ENCODE data around the gene PPP2R3C.

PPP2R3C gene

DNA sequence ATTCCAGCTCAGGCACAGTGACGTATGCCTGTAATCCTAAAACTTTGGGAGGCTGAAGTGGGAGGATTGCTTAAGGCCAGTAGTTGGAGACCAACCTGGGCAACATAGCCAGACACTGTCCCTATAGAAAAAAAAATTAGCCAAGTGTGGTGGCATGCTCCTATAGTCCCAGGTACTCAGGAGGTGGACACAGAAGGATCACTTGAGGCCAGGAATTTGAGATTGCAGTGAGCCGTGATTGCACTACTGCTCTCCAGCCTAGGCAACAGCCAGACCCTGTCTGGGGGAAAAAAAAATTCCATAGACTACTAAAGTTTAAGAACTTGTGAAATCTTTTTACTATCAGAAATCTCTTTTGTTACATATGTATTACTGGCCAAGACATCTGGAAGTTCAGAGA lies 69.2 kb downstream of the PPP2R3C start:
- H3K4me1 ChIP-seq (ENCODE audit: control insufficient read depth, insufficient read depth, low read length), result no peaks in the 10 kb centered on the region
- no peak overlapping the region for H3K9ac ChIP-seq (ENCODE audit: low read length in 2 of 2)
- H3K27ac ChIP-seq (ENCODE audit: low read length), result no peak overlapping the region
- H3K27me3 ChIP-seq (ENCODE audit: control insufficient read depth in 1 of 2, insufficient read depth in 2 of 2, low read length in 2 of 2), result no peaks in the 10 kb centered on the region
- peaks cover 0 to 2% of the 10 kb centered on the region in 2 donors for H3K36me3 ChIP-seq (ENCODE audit: control insufficient read depth in 2 of 2, insufficient read depth in 2 of 2, low read length in 2 of 2)
- H3K9me3 ChIP-seq (ENCODE audit: control insufficient read depth in 2 of 2, low read length in 2 of 2), result no peaks in the 10 kb centered on the region
- H3K4me3 ChIP-seq (ENCODE audit: low read length in 2 of 2), result no peak overlapping the region

DNA sequence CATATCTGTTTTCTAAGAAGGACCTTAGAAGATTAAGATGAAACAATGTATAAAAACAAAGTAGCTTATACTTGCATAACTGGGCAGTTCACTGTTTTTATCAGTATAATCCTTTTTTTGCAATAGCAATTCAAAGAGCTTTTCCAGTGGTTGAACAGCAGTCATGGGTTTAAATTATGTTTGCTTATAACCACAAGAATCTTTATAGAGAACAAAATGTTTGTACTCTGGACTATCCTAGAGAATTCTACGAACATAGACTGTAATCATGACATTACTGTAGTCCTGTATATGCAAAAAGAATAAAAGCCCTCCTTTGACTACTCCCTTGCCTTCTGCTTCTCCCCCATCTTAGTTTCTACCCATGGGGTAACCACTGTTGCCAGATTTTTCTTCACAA lies 70.0 kb downstream of the PPP2R3C start:
- no peak overlapping the region for H3K27ac ChIP-seq (ENCODE audit: low read length)
- no peaks in the 10 kb centered on the region for H3K9me3 ChIP-seq (ENCODE audit: control insufficient read depth in 2 of 2, low read length in 2 of 2)
- peaks cover 0 to 2% of the 10 kb centered on the region in 2 donors for H3K36me3 ChIP-seq (ENCODE audit: control insufficient read depth in 2 of 2, insufficient read depth in 2 of 2, low read length in 2 of 2)
- no peak overlapping the region for H3K4me3 ChIP-seq (ENCODE audit: low read length in 2 of 2)
- no peak overlapping the region for H3K9ac ChIP-seq (ENCODE audit: low read length in 2 of 2)
- H3K27me3 ChIP-seq (ENCODE audit: control insufficient read depth in 1 of 2, insufficient read depth in 2 of 2, low read length in 2 of 2), result no peaks in the 10 kb centered on the region
- peaks cover 6% of the 10 kb centered on the region for H3K4me1 ChIP-seq (ENCODE audit: control insufficient read depth, insufficient read depth, low read length)

DNA sequence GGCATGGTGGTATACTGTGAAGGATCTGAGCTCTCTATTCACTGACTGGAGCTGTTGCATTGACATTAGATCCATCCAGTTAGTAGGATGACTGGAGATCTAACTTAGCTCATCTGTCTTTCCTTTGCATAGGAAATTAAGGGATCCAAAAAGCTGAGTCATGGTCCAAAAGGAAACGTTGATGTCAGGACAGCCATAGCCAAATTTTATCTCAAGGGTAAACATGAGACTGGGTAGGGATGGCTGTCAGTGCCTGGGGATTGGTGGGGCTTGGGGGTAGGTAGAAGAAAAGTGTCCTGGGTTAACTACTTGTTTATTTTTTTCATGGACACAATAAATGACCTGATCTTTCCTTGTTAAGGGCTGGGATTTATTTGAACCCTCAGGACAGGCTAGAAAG lies 71.1 kb downstream of the PPP2R3C start:
- no peaks in the 10 kb centered on the region for H3K27me3 ChIP-seq (ENCODE audit: control insufficient read depth in 1 of 2, insufficient read depth in 2 of 2, low read length in 2 of 2)
- H3K27ac ChIP-seq (ENCODE audit: low read length), result no peak overlapping the region
- H3K9ac ChIP-seq (ENCODE audit: low read length in 2 of 2), result no peak overlapping the region
- peaks cover 7% of the 10 kb centered on the region for H3K4me1 ChIP-seq (ENCODE audit: control insufficient read depth, insufficient read depth, low read length)
- H3K36me3 ChIP-seq (ENCODE audit: control insufficient read depth in 2 of 2, insufficient read depth in 2 of 2, low read length in 2 of 2), result peaks cover 0 to 2% of the 10 kb centered on the region in 2 donors
- no peak overlapping the region for H3K4me3 ChIP-seq (ENCODE audit: low read length in 2 of 2)
- H3K9me3 ChIP-seq (ENCODE audit: control insufficient read depth in 2 of 2, low read length in 2 of 2), result no peaks in the 10 kb centered on the region

DNA sequence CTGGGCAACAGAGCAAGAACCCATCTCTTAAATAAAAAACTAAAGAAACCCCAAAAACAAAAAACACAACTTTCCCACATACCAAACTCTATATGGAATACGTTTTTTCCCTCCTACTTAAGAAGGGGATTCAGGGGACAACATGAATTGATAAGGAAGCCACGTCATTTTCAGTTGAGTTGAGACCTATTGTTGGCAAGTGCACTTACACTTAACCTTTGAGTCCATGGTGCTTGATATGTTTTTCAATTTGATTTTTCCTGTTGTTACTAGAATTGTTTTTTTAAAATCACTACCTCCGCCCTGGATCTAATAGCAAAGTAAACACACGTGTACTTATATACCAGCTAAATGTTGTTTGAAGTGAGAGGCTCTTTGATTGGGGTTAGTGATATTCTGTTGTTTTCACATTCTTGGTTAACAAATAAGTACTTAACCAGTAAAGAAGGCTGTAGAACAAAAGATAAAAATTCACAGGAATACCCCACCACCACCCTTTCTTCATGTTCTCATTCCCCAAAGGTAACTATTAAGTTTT lies 73.7 kb downstream of the PPP2R3C start:
- H3K27me3 ChIP-seq (ENCODE audit: control insufficient read depth in 1 of 2, insufficient read depth in 2 of 2, low read length in 2 of 2), result no peaks in the 10 kb centered on the region
- H3K4me3 ChIP-seq (ENCODE audit: low read length in 2 of 2), result no peak overlapping the region
- no peak overlapping the region for H3K9ac ChIP-seq (ENCODE audit: low read length in 2 of 2)
- H3K9me3 ChIP-seq (ENCODE audit: control insufficient read depth in 2 of 2, low read length in 2 of 2), result no peaks in the 10 kb centered on the region
- H3K36me3 ChIP-seq (ENCODE audit: control insufficient read depth in 2 of 2, insufficient read depth in 2 of 2, low read length in 2 of 2), result peaks cover 0 to 2% of the 10 kb centered on the region in 2 donors
- H3K27ac ChIP-seq (ENCODE audit: low read length), result no peak overlapping the region
- H3K4me1 ChIP-seq (ENCODE audit: control insufficient read depth, insufficient read depth, low read length), result peaks cover 7% of the 10 kb centered on the region

DNA sequence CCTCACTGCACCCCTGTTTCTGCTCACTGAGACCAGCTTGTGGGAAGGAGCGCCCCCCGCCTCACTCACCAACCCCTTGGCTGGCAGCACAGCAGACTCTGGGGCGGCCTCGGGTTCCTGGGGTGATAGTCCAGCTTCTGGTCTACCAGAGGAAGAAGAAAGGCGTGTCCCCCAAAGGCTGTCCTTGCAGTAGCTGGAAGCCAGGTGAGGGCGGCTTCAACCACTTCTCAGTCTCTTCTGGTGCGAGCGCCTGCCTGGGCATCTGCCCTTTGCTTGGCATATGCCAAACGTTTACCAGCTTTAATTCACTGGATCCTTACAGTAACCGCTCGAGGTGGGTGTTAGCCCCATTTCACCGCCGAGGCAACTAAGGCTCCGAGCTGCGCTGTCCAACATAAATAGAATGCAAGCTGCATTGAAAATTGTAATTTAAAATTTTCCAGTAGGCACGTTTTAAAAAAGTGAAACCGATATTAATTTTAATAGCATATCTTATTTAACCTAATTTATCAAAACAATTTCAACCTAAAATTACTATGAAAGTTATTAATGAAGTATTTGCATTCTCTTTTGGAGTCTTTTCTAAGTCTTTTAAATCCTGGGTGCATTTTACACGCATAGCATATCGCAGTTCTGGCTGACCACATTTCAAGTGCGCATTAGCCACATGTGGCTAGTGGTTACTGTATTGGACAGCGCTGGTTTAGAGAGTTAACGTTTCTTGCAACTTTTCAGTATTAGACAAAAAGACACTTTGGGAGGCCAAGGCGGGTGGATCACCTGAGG lies 74.8 kb downstream of the PPP2R3C start:
- Histone ChIP-seq H3K9ac (ENCODE audit: low read length in 2 of 2) (peak overlapping the region; percentile 92 to 96), H3K9me3 (ENCODE audit: control insufficient read depth in 2 of 2, low read length in 2 of 2) (no peaks in the 10 kb centered on the region), H3K4me1 (ENCODE audit: control insufficient read depth, insufficient read depth, low read length) (peaks cover 7% of the 10 kb centered on the region), H3K27ac (ENCODE audit: low read length) (peak overlapping the region; percentile 94), H3K27me3 (ENCODE audit: control insufficient read depth in 1 of 2, insufficient read depth in 2 of 2, low read length in 2 of 2) (no peaks in the 10 kb centered on the region), H3K36me3 (ENCODE audit: control insufficient read depth in 2 of 2, insufficient read depth in 2 of 2, low read length in 2 of 2) (peaks cover 0 to 2% of the 10 kb centered on the region in 2 donors), H3K4me3 (ENCODE audit: low read length in 2 of 2) (peak overlapping the region; percentile 85 to 90)

DNA sequence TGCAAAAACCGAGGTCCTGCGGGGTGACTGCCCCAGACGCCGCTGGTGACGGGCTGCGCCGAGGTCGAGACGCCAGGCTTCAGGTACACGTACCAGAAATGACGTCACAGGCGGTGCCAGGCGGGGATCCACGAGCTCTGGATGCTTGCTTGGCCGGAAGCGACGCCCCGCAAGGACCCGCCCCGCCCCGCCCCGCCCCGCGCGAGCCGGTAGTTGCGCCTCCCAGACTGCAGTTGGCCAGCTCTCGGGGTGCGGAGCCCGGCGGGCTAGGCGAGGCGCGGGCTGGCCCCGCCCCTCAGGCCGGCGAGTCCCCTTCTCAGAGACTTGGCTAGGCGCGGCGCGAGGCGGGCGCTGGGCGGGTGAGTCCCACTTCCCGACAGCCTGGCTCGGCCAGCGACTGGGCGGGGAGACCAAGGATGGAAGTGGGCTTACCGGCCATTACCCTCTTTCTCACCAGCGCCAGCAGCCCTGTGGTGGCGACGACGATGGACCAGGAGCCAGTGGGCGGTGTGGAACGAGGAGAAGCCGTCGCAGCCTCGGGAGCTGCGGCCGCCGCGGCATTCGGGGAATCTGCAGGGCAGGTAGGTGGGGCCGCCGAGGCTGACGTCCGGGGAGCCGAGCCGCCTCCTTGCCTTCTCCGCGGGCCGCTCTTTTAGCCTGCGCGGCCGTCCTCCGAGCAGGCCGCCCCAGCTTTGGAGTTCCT lies 75.6 kb downstream of the PPP2R3C start, which contains the start of gene FAM177A1:
FAM177A1 (plus strand) TSS at position 225 of the 703 bp plus-strand sequence; CDS start at position 417, 192 bp downstream.
- Histone ChIP-seq H3K27me3 (ENCODE audit: control insufficient read depth in 1 of 2, insufficient read depth in 2 of 2, low read length in 2 of 2) (no peaks in the 10 kb centered on the region), H3K4me1 (ENCODE audit: control insufficient read depth, insufficient read depth, low read length) (peaks cover 7% of the 10 kb centered on the region), H3K36me3 (ENCODE audit: control insufficient read depth in 2 of 2, insufficient read depth in 2 of 2, low read length in 2 of 2) (peaks cover 0 to 2% of the 10 kb centered on the region in 2 donors), H3K4me3 (ENCODE audit: low read length in 2 of 2) (peak within 1 kb of the TSS; percentile 85 to 90), H3K9me3 (ENCODE audit: control insufficient read depth in 2 of 2, low read length in 2 of 2) (no peaks in the 10 kb centered on the region), H3K9ac (ENCODE audit: low read length in 2 of 2) (peak within 1 kb of the TSS; percentile 96), H3K27ac (ENCODE audit: low read length) (peak within 1 kb of the TSS; percentile 94)

DNA sequence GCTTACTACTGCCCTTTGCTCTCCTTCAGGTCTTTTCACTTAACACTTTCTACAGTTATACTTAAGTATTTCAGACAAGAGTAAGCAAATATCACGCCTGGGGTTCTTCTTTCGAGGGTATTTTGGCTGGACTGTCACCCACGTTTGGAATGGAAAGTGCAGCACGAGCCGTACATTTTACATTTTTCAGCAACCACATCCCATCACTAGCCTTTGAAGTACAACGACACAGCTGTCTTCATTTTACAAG lies 76.1 kb downstream of the PPP2R3C start:
- Histone ChIP-seq H3K4me1 (ENCODE audit: control insufficient read depth, insufficient read depth, low read length) (peaks cover 7% of the 10 kb centered on the region), H3K9me3 (ENCODE audit: control insufficient read depth in 2 of 2, low read length in 2 of 2) (no peaks in the 10 kb centered on the region), H3K27ac (ENCODE audit: low read length) (peak overlapping the region; percentile 94)

DNA sequence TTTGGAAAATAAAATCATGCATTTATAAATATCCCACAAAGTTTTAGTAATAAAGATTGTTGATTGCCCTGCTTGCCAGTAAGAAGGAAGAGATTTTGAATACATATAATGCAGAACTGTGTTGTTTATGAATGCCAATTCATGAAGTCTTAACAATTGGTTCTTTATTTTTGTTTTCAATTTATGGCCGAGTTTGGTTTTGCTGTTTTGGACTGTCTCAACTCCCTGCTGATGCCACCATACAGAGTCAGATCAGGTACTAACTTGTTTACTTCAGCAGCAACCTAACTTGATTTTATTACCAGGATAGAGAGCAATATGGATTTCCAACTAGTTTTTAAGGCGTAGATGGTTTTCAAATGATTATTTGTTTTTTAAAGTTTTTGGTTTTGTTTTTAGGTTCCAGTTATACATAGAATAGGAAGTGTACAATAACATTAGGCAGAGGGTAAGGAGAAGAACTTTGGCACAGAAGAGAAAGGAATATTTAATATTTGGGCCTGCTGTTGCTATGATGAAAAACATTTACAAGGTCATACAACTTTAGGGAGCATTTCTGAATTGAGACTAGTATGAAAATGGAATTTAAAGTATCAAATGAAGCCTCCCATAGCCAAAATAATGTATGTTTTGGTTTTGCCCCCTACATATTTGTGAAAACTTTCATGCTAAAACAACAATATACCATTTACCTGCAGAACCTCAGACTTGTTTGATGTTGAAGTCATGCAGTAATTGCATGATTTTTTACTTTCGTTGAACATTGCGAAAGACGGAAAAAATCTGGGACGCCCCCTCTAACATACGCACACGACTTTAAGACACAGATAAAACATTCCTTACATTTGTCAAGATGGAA lies 76.6 kb downstream of the PPP2R3C start:
- H3K4me1 ChIP-seq (ENCODE audit: control insufficient read depth, insufficient read depth, low read length), result peaks cover 7% of the 10 kb centered on the region
- no peaks in the 10 kb centered on the region for H3K9me3 ChIP-seq (ENCODE audit: control insufficient read depth in 2 of 2, low read length in 2 of 2)
- H3K4me3 ChIP-seq (ENCODE audit: low read length in 2 of 2), result peak overlapping the region; percentile 80 to 90
- H3K27ac ChIP-seq (ENCODE audit: low read length), result peak overlapping the region; percentile 94
- no peaks in the 10 kb centered on the region for H3K27me3 ChIP-seq (ENCODE audit: control insufficient read depth in 1 of 2, insufficient read depth in 2 of 2, low read length in 2 of 2)
- H3K36me3 ChIP-seq (ENCODE audit: control insufficient read depth in 2 of 2, insufficient read depth in 2 of 2, low read length in 2 of 2), result peaks cover 0 to 2% of the 10 kb centered on the region in 2 donors
- H3K9ac ChIP-seq (ENCODE audit: low read length in 2 of 2), result peak overlapping the region; percentile 93 to 96

More for the DNA sequence above, 76.1 kb downstream of the PPP2R3C start:
- H3K36me3 ChIP-seq (ENCODE audit: control insufficient read depth in 2 of 2, insufficient read depth in 2 of 2, low read length in 2 of 2), result peaks cover 0 to 2% of the 10 kb centered on the region in 2 donors
- H3K4me3 ChIP-seq (ENCODE audit: low read length in 2 of 2), result peak overlapping the region; percentile 80 to 90
- H3K27me3 ChIP-seq (ENCODE audit: control insufficient read depth in 1 of 2, insufficient read depth in 2 of 2, low read length in 2 of 2), result no peaks in the 10 kb centered on the region
- peak overlapping the region; percentile 93 to 96 for H3K9ac ChIP-seq (ENCODE audit: low read length in 2 of 2)

DNA sequence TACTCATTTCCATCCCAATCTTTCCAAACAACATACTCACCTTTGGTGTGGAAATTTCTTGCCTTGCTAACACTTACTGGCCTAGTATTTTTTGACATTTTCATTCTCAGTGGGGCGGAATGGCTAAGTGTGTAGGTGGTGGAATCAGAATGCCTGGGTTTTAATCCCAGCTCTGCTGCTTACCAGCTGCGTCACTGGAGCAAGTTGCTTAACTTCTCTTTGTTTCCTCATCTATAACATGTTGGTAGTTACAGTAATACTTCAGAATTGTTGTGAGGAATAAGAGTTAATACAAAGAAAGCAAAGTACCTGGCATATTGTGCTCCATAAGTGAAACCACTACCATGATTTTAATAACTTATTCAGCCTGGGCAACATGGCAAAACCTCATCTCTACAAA lies 78.7 kb downstream of the PPP2R3C start:
- no peaks in the 10 kb centered on the region for H3K36me3 ChIP-seq (ENCODE audit: control insufficient read depth in 2 of 2, insufficient read depth in 2 of 2, low read length in 2 of 2)
- H3K4me1 ChIP-seq (ENCODE audit: control insufficient read depth, insufficient read depth, low read length), result peaks cover 7% of the 10 kb centered on the region
- H3K9me3 ChIP-seq (ENCODE audit: control insufficient read depth in 2 of 2, low read length in 2 of 2), result no peaks in the 10 kb centered on the region
- no peak overlapping the region for H3K27ac ChIP-seq (ENCODE audit: low read length)
- H3K9ac ChIP-seq (ENCODE audit: low read length in 2 of 2), result no peak overlapping the region
- H3K4me3 ChIP-seq (ENCODE audit: low read length in 2 of 2), result no peak overlapping the region
- no peaks in the 10 kb centered on the region for H3K27me3 ChIP-seq (ENCODE audit: control insufficient read depth in 1 of 2, insufficient read depth in 2 of 2, low read length in 2 of 2)

DNA sequence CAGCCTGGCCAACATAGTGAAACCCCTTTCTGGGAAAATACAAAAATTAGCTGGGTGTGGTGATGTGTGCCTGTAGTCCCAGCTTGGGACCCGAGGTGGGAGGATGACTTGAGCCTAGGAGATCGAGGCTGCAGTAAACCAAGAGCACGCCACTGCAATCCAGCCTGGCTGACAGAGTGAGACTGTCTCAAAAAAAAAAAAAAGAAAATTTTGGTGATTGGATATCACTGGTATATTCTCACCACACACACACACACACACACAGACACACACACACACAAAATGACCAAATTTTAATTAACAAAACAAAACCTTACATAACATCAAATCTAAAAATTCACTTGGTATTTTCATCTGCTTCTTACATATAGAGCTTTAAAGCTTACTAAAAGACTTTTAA lies 79.2 kb downstream of the PPP2R3C start:
- H3K9me3 ChIP-seq (ENCODE audit: control insufficient read depth in 2 of 2, low read length in 2 of 2), result no peaks in the 10 kb centered on the region
- H3K36me3 ChIP-seq (ENCODE audit: control insufficient read depth in 2 of 2, insufficient read depth in 2 of 2, low read length in 2 of 2), result no peaks in the 10 kb centered on the region
- H3K27ac ChIP-seq (ENCODE audit: low read length), result no peak overlapping the region
- peaks cover 7% of the 10 kb centered on the region for H3K4me1 ChIP-seq (ENCODE audit: control insufficient read depth, insufficient read depth, low read length)
- H3K9ac ChIP-seq (ENCODE audit: low read length in 2 of 2), result no peak overlapping the region
- no peaks in the 10 kb centered on the region for H3K27me3 ChIP-seq (ENCODE audit: control insufficient read depth in 1 of 2, insufficient read depth in 2 of 2, low read length in 2 of 2)
- H3K4me3 ChIP-seq (ENCODE audit: low read length in 2 of 2), result no peak overlapping the region
